Breast epithelium (tissue), 3 donors: ENCODE data around the gene PTPN14.

ENCODE experiments used
- POLR2A ChIP-seq: fragments of 450-650 bp; IDR thresholded peaks from one replicate; pipeline ENCODE4 v1.6.1; 2016; ENCODE audit warnings: antibody characterized with exemption, mild to moderate bottlenecking, moderate library complexity
- TF ChIP-seq, protein P1 (sequence below), 3 donors: fragments of 450-650 bp; IDR thresholded peaks; one replicate each; pipeline ENCODE4 v1.5.1; 2016 to 2017; ENCODE audit warnings: antibody characterized with exemption in 3 of 3, mild to moderate bottlenecking in 3 of 3, moderate library complexity in 3 of 3

DNA sequence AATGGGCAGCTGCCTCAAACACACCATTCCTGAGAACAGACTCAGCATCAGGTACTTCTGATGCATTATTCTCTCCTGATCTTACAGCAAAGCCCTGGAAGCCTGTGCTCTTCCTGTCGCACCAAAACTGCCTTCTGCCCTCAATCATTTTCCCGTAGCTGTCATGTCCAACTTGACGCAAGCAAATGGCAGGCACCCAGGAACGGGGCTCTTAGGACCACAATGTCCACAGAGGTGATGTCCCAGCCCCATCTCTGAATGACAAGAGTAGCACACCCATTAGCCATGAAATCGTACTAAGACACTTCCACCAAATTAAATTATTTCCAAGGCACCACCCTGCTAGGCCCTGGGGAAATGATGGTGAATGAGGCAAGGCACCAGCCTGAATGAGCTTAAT is 47.1 kb downstream of the PTPN14 start:
- TF ChIP-seq, protein P1, sequence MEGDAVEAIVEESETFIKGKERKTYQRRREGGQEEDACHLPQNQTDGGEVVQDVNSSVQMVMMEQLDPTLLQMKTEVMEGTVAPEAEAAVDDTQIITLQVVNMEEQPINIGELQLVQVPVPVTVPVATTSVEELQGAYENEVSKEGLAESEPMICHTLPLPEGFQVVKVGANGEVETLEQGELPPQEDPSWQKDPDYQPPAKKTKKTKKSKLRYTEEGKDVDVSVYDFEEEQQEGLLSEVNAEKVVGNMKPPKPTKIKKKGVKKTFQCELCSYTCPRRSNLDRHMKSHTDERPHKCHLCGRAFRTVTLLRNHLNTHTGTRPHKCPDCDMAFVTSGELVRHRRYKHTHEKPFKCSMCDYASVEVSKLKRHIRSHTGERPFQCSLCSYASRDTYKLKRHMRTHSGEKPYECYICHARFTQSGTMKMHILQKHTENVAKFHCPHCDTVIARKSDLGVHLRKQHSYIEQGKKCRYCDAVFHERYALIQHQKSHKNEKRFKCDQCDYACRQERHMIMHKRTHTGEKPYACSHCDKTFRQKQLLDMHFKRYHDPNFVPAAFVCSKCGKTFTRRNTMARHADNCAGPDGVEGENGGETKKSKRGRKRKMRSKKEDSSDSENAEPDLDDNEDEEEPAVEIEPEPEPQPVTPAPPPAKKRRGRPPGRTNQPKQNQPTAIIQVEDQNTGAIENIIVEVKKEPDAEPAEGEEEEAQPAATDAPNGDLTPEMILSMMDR (IDR thresholded peaks at IDR 0.05): no peak
- no peak for TF ChIP-seq POLR2A
